HG03045 (cell line): ENCODE measurements around the gene ANKRD44.
A peak's percentile ranks its signal among the peaks of the same experiment; 100 is the strongest.

ENCODE experiments used
- ATAC-seq: cut with Tn5 transposase; IDR thresholded peaks from one replicate; pipeline ENCODE4 v1.9.1; 2021; ENCODE audit warnings: mild to moderate bottlenecking, moderate library complexity; ENCODE audit not compliant: unreplicated experiment

Gene ANKRD44

DNA sequence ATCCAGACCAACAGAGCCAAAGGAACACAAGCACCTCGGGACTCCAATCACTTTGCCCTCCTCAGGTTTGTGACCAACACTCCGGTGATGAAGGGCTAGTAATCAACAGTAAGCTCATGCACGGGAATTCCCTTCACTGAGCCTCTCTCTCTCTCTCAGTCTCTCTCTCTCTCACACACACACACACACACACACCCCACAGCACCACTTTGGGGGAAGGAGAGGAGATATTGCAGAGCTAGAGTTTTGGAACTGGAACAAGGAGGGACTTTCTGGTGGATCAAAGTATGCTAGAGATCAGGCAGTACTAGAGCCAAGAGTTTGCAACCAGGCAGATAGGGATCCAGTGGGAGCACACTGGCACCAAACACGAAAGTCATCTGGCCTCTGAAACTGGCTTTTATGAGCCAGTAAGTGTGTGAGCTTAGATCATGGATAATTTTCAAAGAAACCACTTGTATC lies 98.7 kb downstream of the ANKRD44 start:
- no peak for ATAC-seq

DNA sequence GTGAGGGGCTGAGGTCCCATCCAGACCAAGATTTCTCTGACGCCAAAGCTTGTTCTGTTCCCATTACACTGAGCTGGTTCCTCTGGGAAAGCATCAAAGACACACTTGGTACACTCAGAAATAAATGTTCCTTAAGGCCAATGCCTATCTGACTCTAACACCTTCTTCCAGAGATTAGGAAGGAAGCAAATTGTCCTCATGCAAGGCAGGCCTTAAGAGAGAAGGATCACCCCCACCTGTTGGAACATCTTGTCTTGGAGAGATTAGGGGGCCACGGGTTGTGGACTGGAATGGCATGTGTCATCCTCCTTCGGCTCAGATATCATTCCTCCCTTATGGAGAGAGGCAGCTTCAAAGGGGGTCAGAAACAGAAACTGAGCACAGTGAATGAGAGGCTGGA lies 100.2 kb downstream of the ANKRD44 start:
- ATAC-seq = no peak

DNA sequence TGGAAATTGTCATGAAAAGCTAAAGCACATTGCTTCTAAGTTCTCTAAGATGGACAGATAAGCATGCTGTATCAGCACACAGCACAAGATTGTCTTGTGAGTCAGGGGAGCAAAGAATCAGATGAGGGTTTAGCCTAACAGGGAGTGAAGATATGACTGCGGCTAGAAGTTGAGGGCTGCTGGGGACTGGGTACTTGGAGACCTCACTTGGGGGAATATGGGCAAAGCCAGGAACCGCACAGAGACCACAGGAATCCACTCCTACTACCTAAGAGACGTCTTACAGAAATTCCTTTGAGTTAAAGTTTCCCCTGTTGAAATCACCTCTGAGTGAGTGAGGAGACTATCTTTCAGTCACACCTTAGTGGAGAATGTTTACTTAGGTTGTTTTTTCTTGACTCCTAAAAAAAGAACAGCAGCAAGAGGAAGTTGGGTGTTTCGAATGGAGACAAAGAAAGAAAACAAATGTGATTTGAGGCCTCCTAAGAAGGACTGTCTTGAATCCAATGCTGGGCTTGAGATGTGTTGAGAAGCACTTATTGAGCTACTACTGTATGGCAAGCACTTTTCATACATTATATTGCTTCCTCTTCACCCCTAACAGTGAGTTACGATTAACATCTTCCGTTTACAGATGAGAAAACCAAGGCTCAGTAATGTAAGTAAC lies 100.7 kb downstream of the ANKRD44 start:
- peak; percentile 47 for ATAC-seq

DNA sequence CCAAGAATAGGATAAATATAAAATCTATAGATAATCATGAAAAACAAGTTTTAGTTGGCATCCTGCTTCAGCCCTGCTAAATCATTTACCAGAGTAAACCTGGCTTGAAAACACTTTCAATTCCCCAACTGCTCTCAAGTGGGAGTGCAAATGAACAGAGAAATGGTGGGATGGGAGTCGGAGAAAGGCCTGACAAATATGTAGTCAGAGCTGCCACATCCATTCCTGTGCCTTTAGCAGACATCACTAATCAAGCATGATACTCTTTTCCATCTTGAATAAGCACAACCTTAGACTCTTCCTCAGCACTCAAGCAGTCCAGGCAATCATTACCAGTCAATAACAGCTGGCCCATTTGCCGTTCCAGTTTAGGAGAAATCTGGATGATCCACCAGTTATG lies 101.3 kb downstream of the ANKRD44 start:
- ATAC-seq = no peak

DNA sequence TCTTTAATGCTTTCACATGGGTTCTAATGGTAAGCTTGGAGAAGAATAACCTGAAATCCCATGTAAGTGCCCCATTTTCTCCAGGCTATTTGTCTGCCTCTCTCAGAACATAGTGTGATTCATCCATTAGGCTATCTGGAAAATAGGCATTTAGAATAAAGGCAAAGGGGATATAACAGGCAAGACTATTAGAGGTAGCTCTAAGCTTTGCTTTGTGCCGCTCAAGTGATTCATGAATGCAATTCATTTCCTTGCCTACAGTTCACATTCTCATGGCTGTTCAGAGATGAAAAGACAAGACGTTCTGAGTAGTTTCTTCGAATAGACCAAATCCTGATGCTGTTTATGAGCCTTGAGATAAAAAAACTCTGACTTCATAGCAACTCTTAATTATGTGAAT lies 101.7 kb downstream of the ANKRD44 start:
- ATAC-seq = no peak

DNA sequence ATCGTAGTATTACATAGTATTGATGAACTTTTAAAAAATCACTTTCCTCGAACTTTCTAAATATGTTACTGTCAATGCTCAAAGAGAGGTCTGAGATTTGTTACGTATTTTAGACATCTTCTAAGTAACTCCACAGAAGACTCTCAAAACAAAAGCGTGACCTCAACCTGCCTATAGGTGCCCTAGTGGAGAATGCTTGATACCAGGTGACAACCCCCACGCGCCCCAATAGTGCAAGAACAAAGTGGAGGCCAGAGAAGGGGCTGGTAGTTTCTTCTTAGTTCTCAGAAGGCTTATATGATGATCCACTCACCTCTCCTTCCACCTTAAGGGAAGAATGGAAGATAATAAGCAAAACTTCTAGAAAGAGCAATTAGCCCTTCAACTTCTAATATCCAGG lies 102.6 kb downstream of the ANKRD44 start:
- ATAC-seq = no peak

DNA sequence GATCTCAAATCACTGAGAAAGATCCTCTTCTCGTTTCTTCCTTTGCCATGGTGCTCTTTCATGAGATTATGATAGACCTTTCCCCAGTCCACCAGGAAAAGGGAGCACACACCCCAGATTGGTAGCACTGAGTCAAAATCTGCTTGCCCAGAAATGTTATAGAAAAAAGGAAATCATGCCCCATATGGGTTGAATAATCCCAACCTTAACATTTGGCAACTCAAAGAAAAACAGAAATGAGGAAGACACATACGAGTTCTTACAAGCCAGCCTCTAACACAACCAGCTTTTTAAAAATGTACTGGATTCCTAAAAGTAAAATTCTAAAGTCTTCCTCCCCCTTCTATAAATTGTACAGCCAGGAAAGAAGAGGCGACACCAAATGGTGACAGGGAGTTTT lies 103.0 kb downstream of the ANKRD44 start:
- ATAC-seq = no peak

DNA sequence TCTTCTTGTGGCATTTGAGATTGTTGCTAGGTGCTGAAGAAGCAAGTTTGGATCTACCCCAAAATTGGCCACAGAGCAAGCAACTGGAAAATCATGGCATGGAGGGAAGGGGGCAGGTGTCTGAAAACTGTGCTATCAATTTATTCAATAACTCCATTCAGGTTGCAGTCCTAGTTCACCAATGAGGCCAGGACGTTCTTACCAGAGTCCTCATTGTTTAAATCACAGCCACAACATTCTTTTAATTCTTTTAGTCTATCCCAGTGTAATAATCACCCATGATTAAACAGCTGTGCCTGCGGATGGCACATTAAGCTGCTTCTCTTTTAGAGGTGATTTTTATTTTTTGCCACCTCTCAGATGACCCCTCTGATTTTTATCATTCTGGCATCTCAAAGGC lies 103.5 kb downstream of the ANKRD44 start:
- ATAC-seq = no peak

DNA sequence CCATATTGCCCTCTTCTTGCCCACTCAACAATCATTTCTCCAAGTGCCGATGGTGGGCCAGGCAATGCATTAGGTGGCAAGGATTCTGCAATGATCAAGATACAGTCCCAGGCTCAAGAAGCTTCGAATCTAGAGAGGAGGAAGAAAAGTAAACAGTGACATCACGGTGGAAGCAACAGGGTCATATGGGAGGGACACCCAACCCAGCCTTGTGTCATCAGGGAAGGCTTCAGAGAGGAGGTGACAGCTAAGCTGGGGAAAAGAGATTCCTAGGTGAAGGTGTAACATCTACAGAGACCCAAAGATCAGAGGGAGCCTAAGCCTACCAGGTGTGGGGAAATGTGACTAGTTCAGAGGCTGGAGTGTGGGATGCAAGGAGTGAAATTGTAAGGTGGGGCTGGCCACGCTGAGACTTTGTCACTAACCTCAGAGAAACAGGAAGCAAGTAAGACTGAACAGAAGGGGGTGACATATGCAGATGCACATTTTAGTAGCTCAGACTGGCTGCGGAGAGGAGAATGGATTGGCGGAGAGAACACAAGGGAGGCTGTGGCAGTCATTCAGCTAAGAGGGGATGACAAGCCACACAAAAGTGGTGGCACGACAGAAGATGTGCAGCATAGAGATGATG lies 104.9 kb downstream of the ANKRD44 start:
- ATAC-seq = peak; percentile 61

DNA sequence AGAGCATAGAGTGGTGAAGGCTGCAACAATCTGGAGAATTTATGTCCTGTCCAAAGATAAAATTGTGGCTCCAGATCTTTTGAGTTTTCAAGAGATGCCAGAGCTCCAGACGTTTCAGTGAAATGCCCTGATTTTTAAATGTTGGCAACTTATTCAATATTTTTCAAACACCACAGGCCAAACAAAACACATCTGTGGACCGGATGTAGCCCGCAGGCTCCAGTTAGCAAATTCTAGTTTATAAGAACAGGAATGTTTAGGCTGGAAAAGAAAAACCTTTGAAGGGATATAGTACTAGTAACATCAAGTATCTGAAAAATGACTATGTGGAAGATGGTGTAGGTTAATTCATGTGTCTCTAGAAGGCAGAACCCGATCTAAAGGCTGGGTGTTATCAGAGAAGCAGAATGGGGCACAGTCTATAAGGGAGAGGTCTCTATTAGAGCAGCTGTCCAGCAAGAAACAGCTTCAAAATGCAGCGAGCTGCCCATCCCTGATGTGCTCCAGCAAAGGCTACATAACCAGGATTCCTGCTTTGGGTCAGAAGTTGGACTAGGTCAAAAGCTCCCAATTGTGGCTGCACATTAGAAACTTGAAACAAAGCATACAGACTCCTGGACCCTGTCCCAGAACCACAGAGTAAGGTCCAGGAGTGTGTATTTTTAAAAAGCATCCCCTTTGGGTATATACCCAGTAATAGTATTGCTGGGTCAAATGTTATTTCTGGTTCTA lies 105.9 kb downstream of the ANKRD44 start:
- no peak for ATAC-seq

DNA sequence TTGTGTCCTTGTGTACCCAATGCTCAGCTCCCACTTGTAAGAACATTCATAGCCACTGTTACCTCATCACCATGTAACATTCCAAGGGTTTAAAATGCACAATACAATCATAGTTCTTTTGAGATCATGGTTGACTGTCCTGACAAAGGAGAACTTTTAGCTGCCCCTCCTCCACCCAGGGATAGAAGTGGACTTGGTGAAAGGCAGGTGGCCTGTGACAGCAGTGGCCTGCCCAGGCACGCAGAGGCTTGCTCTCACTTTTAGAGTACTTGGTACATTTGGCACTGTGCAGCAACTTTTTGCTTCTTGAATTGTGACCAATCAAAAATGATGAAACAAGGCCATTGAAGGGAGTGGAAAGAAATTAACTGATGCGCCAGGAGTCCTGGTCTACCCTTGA lies 108.7 kb downstream of the ANKRD44 start:
- no peak for ATAC-seq

DNA sequence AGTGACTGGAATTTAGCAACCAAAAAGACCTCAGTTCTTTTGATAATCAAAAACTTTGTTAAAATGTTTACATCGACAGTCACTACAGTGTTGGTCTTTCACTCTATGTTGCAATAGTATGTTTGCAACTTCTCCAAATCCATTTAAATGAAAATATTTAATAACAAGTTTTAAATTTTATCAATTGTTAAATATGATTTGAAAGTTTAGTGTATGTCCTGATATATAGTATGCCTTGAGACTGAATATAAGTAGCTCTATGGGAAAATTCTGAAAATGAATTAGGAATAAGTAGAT lies 109.9 kb downstream of the ANKRD44 start:
- ATAC-seq = no peak

DNA sequence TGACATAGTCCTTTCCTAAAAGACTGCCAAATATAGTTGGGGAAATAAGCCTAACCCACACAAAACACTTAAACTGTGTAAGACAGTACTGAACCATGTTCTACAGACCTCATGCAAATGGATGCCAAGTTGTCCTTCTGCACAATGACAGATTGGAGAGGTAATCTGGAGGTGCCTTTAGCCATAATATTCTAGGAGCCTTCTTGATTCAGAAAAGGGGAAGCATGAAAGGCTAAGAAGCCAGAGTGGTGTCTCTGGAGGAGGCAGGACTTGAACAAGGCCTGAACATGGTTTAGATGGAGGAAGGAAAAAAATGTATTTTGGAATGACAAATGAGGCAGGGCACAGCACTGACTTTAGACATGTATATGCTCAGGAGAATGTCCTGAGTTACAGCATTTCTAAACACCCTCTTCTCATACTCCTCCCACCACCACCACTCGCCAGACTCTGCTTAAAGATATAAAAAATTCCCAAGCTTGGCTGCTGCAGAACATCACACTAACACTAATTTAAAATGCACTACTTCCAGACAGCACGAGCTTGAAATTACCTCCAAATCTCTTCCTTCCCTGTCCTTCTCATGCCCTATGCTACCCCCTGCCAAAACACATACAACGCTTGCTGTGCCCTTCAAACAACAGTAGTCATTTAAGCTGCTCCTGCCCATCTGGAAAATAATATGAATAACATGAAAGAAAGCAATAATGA lies 110.4 kb downstream of the ANKRD44 start:
- no peak for ATAC-seq

DNA sequence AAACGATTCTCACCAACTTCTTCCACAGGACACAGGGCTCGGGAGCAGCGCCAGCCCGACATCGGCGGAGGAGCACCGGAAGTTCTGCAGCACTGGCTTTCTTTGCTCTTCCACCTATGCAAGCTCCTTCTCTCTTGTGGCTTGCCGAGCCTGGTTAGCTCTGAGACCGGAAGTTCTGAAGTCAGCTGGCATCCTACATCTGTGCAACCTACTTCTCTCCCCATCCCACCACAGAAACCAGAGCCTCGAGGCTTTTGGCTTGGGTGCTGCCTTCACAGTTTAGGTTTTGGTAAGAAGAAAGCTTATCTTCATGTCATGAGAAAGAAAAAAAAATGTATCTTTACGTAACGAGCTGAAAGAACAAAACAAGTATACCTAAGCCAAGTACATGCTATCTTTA lies 111.7 kb downstream of the ANKRD44 start:
- peak; percentile 98 for ATAC-seq

DNA sequence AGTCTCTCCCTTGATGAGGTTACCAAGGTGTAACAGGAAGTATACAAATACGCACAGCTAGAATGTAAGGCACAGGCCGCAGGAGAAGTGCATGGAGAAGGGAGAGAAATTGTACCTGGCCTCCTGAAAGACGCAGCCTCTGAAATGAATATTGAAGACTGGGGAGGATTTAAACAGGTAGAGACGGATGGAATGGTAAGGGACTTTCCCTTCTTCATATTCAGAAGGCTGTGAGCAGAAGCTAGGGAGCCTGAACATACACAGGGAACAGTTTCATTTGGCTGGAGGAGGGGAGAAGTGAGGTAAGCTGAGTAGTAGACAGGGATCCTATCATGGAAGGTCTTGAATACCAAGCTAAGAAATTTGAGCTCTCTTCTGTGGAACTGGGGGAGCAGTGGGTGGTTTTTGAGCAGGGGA lies 112.7 kb downstream of the ANKRD44 start:
- ATAC-seq = no peak

DNA sequence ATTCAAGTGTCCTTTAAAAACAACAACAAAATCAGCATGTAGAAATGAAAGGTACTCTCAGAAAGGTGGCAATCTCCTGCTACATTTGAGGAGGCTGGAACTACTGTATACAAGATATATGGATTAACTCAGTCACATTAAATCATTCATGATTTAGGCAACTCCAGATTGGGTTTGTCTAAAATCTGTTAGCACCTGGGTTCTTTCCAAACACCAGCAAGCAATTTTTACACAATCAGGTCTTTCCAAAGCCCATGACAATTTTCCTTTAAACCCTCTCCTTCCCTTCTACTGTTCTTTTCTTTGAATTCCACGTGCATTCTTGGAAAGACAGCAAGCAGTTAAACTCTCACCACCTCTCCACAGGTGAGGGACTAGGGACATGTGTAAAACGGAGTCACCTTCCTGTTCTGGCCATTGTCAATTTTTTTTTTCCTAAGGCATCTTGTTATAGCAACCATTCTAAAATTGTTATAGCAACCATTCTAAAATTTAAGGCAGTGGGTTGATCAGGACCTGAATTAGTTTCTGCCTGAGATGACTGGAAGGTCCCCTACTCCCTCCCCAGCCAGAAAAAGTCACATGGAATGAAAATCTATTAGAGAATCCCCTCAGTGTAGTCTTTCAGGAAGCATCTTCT lies 113.9 kb downstream of the ANKRD44 start:
- no peak for ATAC-seq

DNA sequence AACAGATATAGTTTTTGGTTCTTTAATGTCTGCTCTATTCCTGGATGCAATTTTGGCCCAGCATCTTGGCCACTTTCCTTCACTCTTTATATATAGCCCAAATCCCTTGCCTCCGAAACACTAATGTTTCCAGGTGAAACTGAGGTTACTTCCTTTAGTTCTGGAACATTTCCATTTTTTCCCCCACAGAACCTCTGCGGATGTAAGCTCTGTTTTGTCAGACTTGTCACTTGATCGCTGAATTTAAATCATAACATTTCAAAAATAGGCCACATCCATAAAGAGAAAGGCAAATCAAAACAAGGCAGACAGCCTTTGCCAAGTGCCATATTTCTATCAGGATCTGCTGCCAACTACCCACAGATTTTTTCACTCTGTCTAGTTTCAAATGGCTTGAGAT lies 115.1 kb downstream of the ANKRD44 start:
- ATAC-seq = no peak

DNA sequence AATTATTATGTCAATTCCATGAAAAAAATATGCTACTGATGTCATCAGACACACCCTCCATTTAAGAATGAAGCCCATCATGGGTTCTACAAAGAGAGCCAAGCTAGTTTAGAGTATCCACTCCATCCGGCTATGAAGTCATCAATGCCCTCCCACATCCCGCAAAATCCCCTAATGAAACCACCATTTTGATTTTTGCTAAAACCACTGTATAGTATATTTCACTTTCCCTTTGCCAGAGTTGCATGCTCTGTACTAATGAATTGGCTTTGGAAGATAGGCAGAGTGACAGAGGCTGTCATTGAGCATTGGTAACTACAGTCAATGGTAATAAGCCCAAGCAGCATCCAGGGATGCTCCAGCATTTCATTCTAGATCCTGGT lies 118.6 kb downstream of the ANKRD44 start:
- ATAC-seq = no peak

DNA sequence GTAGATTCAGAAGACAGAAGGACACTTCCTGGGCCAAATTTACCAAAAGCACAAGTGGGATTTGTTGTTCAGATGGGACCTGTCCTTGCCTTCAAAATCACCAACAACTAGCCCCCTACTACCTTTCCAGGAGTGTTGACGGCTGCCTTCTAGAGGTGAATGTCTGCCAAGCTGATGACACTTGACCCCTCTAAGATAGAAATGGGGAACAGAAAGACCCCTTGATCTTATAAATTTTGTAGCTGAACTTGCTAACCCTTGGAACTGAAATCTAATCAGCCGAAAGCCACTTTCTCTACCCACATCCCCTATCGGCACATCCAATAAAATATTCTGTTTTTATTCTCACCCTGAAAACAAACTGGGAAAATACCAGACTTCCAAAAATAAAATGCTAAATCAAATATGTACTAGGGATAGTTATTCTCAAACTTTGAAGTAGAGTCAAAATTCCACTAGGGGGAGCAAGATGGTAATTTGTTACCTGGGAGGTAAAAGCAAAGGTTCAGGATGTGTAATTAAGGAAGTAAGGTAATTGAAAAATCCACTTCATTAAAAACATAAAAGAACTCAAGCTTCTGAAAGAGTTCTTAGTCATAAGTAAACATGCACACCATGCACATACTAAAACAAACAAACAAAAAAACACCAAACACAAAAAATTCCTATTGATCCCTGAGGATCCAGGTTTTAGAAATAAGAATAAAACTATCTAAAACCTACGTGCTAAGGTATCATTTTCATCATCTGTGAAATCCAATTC lies 119.2 kb downstream of the ANKRD44 start:
- peak; percentile 29 for ATAC-seq

DNA sequence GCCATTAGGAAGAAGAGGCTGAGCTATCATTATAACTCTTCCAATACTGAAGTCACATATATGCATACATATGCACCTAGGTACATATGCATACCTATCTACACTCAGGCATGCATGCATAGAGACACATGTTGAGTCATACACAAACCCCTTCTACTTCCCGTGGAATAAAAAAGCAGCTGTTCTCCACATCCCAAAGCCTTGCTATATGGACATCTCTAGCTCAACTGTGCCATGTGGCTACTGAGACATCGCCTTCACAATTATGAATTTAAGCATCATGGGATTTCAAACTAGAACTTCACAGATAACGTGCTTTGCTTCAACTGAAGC lies 120.5 kb downstream of the ANKRD44 start:
- ATAC-seq = no peak
